G401 (cell line): ENCODE results near the gene UBAP2. TPM values are rescaled to one million over a fixed set of nuclear protein-coding genes. Genes with fewer than 3 reads are reported as not detected.
"Not testable (repeated sequence)": the region's sequence is repeated elsewhere in the genome, so short reads cannot be mapped to it uniquely, and the experiment has no call there.

Experiments
- DNase-seq: peaks from one replicate; pipeline ENCODE4 v3.0.0-alpha.2; 2015; ENCODE audit warnings: low spot score
- in situ Hi-C: cut with HindIII; loops from 2 replicates; pipeline ENCODE4 v1.10.0; 2016; ENCODE audit warnings: low sequenced_read_pairs, mixed read lengths
- total RNA-seq: library from RNA; depleted of rRNA; stranded (reverse); fragments of >200 nt; shearing (Covaris generic); gene quantifications from 2 replicates; pipeline ENCODE4 v1.2.3, GENCODE V29; 2014

Gene UBAP2
- total RNA-seq, 1 experiment from 2014 or later = 26.0 TPM

DNA sequence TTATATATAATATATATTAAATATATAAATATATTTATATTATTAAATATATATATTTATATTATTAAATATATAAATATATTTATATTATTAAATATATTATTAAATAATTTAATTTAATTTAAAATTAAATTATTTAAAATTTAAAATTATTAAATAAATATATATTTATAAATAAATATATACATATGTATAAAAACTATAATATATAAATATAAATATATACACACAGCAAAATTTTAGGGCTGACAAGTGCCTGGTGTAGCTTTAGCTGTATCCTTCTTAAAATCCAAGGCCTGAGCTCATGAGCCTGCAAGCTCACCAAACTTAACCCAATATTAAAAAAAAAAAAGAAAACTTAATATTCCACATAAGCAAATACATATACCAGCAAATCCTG, 53.2 kb downstream of the UBAP2 start:
- DNase-seq = no peak
- in situ Hi-C loops = no loop called here

DNA sequence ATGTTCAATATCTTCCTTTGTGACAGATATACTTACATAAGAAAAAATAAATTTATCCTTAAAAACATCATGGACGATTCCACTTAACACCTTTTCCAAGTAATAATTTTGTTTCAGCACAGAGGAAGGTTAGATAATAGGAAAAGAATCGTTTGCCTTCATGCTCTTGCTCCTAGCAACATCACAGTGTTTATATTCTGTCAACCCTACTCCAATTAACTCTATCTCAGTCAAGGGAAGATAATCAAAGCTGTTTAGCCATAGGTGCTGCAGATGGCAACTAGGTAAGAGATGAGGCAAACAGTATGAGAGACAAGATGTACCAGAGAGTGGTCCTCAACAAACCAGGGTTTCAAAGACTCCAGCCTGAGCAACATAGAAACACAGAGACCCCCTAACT, 55.6 kb downstream of the UBAP2 start:
- DNase-seq = no peak
- in situ Hi-C loops = no loop called here

DNA sequence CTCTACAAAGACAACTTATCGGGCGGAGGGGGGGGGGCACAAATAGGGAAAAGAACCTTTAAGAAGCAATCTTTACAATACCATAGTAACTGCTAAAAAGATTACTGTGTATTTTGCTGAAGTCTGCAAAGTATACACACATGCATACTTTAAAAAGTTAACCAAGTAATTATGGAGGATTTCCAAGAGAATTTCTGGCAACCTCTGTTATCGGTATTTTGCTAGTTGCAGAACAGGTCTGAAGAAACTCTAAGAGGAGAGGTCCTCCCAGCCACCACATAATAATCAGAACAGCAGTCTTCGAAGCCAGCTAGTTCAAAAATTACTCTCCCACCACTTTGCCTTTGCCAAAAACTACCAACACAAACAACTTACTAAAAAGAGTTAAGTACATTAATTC, 56.1 kb downstream of the UBAP2 start:
- in situ Hi-C loops = no loop called here
- DNase-seq = no peak

DNA sequence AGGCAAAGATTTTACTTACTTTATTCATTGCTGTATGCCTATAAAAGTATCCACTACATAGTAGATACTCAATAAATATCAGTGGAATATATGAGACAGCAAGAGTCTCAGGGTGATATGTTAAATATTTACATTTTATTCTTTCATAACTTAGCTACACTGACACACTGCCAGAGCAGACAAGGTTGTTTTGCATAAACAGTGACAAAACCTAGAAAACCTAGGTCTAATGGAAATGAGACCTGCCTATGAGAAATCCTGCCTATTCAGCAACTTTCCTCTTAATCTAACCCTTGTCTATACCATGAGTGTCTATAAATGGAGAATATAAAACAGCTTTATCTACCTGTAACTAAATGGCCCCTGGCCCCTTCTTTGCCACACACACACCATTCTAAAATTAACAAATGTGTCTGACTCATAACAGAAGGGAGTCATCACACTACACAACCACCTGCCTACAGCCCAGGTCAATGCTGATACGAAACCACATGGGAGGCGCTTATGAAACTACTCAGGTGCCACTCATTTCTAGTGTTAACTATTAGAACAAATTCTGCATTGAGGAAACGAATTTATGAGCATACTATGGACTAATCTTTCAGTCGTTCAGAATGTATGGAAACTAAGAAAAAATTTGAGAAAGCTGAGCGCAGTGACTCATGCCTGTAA, 60.3 kb downstream of the UBAP2 start:
- DNase-seq = no peak
- in situ Hi-C loops = no loop called here

DNA sequence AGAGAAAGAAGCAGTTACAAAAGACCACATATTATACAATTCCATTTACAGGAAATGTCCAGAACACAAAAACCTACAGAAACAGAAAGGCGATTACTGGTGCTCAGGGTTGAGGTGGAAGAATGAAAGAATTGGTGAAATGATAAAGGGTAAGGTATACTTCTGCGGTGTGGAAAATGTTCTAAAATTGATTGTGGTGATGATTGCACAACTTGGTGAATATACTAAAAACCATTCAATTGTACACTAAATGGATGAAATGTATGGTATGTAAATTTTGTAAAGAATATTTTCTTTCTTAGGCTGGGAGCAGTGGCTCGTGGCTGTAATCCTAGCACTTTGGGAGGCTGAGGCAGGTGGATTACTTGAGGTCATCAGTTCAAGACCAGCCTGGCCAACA, 72.3 kb downstream of the UBAP2 start:
- no peak for DNase-seq
- in situ Hi-C loops = no loop called here

DNA sequence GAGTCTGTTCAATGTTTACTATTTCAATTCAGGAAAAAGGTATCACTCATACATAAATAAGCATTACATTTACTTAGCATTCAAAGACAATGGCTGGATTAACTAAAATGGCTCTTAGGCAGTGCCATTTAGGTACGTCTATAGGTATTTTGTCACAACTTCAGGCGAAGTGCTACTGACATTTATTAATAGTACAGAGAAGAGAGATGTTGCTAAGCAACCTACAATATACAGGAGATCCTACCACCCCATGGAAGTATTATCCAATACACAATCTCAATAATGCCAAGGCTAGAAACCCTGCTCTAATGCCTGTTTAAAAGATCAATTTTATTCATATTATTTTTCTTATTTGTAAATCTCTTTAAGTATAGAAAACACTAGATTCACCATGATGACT, 76.0 kb downstream of the UBAP2 start:
- in situ Hi-C loops = no loop called here
- DNase-seq = no peak

DNA sequence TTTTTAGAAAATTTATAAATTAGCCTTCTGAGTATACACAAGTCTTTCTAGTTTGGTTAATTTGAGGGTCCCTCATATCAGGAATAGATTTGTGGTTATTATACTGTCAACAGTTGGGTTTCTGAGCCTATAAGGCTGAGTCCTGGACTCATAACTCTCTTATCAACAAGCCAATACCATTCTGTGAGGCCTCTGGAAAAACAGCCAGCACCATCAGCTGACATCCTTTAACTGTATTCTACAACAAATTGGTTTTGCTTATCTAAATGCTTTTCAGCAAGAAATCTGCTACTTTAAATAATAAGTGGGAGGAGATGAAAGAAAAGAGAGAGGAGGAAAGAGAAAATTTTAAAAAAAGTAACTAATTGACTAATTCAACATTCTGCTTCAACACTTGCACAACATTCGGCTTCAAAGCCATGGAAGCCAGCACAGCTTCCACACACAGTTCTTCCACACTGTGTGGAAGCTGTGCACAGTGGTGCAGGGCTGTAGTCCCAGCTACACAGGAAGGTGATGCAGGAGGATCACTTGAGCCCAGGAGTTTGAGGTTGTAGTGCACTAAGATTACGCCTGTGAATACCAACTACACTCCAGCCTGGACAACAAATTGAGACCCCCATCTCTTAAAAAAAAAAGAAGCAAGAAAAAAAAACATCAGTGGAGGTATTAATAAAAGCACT, 84.5 kb downstream of the UBAP2 start:
- no peak for DNase-seq
- in situ Hi-C loops = no loop called here

DNA sequence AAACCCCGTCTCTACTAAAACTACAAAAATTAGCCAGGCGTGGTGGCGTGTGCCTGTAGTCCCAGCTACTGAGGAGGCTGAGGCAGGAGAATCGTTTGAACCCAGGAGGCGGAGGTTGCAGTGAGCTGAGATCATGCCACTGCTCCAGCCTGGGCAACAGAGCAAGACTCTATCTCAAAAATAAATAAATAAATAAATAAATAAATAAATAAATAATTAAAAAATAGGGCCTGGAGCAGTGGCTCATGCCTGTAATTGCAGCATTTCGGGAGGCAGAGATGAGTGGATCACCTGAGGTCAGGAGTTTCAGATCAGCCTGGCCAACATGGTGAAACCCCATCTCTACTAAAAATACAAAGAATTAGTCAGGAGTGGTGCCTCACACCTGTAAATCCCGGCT, 86.2 kb downstream of the UBAP2 start:
- in situ Hi-C loops, DNase-seq: not testable (repeated sequence)

DNA sequence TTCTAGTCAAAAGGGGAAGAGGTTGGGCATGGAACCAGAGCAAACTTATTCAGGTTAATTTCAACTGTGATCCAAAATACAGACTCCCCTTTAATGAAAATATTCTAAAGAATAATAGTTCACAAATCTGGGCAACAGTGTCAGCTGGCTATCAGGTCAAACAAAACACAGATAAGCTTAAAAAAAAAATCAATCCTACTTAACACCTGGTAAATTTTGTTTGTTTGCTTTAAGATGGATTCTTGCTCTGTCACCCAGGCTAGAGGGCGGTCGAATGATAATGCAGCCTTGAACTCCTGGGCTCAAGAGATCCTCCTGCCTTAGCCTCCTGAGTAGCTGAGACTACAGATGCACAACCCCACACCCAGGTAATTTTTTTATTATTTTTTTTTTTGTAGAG, 89.0 kb downstream of the UBAP2 start:
- in situ Hi-C loops = no loop called here
- DNase-seq = no peak

DNA sequence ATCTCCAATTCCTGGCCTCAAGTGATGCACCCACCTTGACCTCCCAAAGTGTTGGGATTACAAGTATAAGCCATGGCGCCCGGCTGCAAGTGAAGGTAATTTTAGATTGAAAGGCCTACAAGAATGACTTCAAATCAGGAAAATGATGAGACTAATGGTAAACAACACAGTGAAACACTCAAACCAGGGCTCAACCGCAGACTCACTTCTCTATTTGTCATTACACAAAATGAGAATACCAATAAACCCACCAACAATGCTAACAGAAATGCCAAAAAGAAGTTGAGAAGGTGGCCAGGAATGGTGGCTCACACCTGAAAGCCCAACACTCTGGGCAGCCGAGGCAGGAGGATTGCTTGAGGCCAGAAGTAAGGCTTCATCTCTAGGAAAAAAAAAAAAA, 92.1 kb downstream of the UBAP2 start:
- in situ Hi-C loops = no loop called here
- DNase-seq = no peak

DNA sequence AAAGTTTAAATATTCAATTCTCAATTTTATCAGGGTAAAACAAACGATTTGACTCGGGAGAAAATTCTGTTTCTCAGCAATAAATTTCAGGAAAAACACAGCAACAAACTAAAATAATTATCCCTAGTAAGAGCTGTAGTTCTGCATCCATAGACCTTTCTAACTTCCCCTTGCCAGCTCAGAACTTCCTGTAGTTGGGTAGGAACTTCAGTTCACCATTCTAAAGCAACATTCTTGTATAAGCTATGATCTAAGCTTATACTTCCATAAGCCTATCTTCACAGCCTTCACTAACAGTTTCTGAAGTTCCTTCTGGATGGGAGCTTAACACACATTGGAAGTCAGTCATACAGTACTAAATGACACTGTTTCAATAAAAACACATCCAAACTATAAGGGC, 96.6 kb downstream of the UBAP2 start:
- no peak for DNase-seq
- in situ Hi-C loops = no loop called here

DNA sequence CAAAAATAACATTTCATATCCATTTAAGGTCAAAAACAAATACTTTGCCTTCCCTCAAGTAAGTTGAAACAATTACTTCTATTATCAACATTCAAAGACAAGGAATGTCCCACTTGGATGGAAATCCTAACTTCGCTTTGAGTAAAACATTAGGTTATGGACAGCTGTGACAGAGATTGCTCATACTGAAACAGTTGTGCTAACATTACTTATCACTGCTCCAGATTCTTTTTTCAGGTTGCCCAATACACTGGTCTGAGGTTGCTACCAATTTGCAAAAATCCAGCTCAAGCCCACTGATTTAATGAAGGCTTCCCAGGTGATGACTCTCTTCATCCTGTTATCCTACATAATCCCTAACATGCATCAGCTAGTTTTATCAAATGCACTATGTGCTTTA, 98.3 kb downstream of the UBAP2 start:
- in situ Hi-C loops = no loop called here

DNA sequence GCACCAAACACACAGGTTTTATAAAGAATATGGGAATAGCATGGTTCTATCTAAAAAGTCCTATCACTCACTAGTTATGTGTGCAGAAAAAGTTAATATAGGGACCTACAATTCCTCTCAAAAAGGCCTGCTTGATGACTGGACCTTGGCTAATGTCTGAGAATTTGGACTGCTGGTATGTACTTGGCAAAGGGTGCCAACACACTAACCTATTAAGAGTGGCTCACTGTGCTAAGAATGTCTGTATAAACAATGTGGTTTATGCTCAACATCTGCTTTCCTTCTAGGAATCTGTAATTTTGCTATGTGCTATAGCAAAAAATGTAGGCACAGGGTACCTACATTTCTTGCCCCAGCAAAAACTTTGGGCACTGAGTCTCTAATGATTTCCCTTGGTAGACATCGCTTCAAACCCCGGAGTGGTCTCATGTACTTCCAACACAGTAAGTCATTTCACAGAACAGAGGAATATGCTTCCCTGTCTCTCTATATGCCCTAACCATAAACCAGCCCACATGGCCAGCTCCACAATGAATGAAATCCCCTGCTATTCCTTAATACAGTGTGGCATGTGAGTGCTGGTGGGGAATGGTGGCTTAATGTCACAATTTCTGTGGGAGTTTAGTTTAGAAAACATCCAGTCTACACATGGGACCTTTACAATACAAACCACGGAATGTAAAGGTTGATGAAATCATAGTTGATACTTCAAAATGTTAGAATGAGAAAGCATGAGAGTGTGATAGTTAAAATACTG, 101.7 kb downstream of the UBAP2 start:
- no peak for DNase-seq
- in situ Hi-C loops = no loop called here

More for the DNA sequence above, 98.3 kb downstream of the UBAP2 start:
- DNase-seq = no peak

DNA sequence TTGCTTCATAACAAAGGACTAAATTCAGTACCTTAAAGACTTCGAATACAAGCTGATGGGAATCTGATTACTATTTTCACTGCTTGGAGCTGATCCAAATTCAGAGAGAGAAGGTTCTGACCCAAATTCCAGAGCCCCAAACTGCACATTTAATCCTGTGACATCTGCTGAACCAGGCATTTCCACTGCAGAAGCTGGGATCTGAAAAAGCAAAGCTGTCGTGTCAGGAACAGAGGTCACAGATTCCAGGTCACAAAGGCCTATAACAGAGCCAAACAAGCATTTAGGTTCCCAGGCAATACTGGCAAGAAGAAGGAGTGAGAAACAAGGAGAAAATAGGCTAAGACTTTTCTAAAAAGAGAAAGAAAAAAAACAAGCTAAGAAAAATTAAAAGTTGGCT, 105.3 kb downstream of the UBAP2 start:
- no peak for DNase-seq
- in situ Hi-C loops = no loop called here

DNA sequence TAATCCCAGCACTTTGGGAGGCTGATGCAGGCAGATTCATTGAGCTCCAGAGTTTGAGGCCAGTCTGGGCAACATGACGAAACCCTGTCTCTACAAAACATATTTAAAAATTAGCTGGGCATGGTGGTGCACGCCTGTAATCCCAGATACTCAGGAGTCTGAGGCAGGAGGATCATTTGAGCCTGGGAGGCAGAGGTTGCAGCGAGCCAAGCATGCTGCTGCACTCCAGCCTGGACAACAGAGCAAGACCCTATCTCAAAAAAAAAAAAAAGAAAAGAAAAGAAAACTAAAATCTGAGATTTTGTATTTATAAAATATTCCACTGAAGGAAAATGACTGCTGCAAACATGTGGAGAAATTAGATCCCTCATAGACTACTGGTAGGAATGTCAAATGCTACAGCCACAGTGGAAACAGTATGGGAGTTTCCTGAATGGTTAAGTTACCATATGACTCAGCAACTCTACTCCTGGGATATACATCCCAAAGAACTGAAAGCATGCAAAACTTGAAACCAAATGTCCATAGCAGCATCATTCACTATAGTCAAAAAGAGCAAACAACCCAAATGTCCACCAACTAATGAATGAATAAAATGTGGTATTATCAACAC, 106.1 kb downstream of the UBAP2 start:
- DNase-seq = no peak
- in situ Hi-C loops = no loop called here

DNA sequence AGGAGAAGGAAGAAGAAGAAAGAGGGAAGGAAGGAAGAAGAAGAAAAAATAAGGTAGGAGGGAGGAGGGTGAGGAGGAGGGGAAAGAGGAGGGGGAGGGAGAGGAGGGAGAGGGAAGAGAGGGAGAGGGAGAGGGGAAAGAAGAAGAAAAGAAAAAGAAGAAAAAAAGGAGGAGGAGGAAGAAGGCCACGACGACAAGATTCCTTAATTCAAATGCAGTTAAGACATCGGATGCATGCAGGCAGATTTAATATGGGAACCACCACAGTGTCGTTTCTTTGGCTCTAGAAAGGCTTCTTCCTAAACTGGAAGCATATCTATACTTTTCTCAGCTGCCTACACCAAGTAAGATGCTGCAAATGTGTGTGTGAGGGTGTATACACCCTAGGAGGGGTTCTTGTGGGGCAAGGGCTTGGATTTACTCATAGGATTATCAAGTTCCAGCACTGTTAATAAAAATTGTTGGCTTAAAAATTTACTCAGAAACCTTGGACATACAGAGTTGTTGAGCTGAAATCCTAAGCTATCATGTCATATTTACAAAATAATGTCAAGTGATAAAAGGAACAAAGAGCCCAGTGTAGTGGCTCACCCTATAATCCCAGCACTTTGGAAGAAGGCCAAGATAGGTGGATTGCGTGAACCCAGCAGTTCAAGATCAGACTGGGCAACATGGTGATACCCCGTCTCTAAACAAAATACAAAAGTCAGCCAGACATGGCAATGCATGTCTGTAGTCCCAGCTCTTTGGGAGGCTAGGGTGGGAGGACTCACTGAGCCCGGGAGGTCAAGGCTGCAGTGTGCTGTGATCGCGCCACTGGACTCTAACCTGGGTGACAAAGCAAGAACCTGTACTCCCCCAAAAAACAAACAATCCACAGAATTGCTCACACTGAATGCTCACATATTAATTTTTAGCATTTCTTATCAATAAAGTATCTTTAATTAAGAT, 108.5 kb downstream of the UBAP2 start:
- no peak for DNase-seq
- in situ Hi-C loops = no loop called here

DNA sequence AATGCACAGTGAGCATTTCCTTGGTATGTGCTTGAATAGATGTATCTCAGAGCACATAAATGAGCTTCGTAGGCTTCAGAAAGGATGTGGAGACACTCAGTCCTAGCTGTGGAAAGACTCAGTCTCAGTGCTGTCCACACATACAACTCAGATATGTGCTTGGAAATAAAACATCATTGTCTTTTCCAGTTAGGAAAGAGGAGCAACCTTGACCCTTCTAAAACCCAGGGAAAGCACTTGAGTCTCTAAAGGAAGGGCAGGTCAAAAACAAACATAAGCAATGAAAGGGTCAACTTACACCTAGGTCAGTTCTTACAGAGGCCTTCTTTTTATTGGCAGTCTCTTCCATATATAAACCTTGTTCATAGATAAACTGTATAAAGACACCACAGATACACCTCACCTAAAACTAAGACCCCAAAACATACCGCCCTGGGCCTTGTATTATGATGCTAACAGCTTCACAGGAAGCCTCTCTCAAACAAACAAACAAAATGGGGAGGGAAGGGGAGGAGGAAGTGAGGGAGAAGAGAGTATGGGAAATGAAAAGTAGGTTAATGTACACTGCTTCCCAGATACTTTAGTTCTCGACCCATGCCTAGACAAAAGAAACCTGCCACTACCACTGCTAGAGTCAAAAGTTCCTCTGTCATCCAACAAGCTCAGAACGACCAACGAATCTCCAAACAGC, 114.4 kb downstream of the UBAP2 start:
- DNase-seq = no peak
- in situ Hi-C loops = no loop called here

DNA sequence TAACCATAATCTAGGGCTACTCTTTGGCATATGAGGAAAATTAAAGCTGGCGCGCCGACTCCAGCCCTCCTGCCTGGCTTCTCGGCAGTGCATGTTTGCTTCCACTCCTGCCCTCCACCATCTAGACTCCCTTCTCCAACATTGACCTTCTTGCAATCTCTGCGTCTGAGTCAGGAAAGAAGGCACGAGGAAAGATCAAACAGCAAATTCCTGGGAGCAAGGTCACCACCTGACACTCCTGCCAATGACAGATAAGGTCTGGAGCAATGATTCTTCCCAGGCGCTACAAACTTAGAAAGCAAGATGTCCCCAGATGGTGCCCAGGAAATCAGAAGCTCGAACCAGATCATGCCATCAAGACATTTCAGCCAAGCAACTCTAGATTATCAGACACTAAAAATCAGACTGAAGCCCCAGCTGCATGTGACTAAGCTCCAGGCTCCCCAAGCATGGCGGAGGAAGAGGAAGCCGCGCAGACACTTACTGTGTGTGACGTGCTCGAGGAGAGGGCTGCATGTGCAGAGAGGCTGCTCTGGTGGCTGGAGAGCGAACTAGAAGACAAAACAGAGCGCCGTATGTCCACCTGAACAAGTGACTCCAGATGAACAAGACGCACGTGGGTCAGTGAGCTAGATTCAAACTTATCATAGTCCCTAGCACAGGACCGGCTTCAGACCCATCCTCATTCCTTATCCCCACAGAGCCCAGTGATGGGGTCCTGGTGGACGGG, 116.4 kb downstream of the UBAP2 start:
- in situ Hi-C loops = no loop called here

More for the DNA sequence above, 116.4 kb downstream of the UBAP2 start:
- no peak for DNase-seq
